ENCODE measurements around the gene HMGN3.
"Not testable (repeated sequence)": the region's sequence is repeated elsewhere in the genome, so short reads cannot be mapped to it uniquely, and the experiment has no call there.

HMGN3 gene

DNA sequence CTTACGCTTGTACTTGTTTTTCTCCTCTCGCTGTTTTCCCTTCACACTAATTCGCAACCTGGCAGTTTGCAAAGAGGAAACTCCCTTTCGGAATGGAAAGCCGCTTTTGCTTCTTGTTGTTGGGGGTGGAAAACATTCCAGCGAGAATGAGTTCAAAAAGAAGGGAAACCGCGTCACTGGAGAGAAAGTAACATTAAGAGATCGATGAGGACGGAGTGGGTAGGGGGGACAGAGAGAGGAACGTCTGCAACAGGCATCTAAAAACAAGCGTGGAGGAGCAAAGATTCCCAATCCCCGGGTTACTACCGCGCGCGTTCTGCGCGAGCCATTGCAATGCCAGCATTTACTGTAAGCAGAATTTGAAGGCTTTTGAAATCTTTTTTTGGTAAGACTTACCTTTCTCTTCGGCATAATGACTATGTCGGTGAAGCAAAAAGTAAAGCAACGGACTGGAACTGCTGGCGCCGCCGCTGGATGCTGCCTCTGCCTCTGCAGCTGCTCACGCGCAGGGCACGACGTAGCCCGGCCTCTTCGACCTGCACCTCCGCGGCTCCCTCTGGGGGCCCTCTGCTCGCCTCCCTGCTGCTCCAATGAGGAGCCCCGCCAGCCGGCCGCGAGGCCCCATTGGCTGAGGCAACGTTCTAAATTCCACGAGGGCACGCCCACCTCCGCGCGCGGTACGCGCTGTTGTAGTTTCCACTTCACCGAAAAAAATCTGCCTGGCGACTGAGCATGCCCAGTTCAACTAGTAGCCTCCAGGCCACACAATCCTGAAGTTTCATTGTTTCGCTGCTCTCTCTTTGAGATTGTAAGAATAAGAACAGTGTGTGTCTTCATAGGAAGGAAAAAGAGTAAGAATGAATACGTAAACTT, at the start of gene HMGN3:
HMGN3 (minus strand) TSS at position 533 of the 873 bp plus-strand sequence.
- peak; percentile 94 for DNase-seq

- DNase-seq: no peak
Measured at GRCh38 chr6:79280756-79281155, 46.3 kb upstream of the HMGN3 start.

GRCh38 chr6:79277109-79277508, 42.6 kb upstream of the HMGN3 start:
- DNase-seq: no peak

- no peak for DNase-seq
Measured at GRCh38 chr6:79269877-79270276, 35.4 kb upstream of the HMGN3 start.

DNA sequence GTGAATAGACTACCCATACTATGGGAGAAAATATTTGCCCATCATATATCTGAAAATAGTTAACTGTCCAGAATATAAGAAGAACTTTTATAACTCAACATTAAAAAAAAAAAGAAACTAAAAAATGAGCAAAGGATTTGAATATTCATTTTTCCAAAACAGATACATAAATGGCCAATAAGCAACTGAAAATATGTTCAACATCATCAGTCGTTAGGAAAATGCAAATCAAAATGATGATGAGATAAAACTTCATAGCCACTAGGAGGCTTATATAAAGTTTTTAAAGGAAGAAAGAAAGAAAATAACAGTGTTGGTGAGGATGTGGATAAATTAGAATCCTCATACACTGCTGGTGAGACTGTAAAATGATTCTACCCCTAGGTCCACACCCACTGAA, 32.6 kb upstream of the HMGN3 start:
- DNase-seq: no peak

DNA sequence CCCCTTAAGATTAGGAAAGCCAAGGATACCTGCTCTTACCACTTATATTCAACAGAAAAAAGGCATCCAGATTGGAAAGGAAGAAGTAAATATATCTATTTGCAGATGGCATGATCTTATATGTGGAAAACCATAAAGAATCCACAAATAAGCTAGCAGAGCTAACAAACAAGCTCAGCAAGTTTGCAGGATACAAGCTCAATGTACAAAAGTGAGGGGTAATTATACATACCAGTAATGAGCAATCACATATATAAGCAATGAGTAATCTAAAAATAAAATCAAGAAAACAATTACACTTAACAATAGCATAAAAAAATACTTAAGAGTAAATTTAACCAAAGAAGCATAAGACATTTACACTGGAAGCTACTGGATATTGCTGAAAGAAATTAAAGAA, 31.6 kb upstream of the HMGN3 start:
- DNase-seq: no peak

- DNase-seq: no peak
Measured at GRCh38 chr6:79263359-79263758, 28.9 kb upstream of the HMGN3 start.

DNA sequence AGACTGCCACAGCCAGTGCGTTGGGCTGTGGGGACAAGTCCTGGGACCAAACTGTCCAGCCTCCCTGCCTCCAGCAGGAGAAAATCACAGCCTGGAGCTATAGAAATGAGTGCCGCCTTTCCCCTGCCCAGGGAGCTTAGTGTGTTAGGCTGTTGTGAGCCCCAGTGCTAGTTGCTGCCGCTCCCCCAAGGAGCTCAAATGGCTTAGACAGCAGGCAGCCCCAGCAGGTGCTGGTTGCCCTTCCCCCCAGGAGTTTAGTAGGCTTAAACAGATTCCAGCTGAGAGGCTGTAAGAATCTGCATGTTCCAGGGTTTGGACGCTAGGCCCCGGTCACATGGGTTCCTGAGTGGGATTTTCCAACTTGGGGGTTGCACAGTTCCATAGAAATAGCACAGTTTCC, 27.2 kb upstream of the HMGN3 start:
- no peak for DNase-seq

- no peak for DNase-seq
Measured at GRCh38 chr6:79260772-79261171, 26.3 kb upstream of the HMGN3 start.

DNA sequence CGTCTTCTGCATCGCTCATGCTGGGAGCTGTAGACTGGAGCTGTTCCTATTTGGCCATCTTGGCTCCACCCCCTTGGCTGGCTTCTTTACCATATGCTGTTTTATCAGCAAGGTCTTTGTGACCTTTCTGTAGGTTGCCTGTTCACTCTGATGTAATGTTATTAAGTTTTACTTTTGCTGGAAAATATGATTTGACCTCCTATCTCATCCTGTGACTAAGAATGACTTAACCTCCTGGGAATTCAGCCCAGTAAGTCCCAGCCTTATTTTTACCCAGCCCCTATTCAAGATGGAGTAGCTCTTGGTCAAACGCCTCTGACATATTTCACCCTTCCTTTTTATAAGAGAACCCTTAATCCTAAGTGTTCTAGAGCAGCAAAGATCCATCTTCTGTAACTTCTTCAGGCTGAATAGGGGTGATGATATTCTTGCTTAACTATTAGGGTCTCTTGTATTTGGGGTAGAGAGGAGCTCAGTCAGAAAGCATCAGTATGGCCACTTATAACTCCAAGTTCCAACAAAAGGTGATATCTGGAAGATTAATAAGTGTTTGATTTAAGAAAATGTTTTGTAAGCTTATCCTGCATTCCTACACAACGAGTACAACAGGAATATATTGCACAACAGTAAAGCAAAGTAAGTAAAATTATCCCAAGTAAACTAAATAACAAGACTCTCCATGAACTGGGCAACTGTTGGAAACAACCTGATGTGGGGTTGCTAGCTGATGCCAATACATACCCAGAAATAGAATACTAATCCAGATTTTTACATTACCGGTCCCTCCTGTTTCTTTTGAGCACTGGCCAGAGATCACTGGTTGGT, 23.1 kb upstream of the HMGN3 start:
- no peak for DNase-seq

- DNase-seq: not testable (repeated sequence)
Measured at GRCh38 chr6:79256770-79257169, 22.3 kb upstream of the HMGN3 start.

- DNase-seq: not testable (repeated sequence)
Measured at GRCh38 chr6:79255086-79255485, 20.6 kb upstream of the HMGN3 start.

GRCh38 chr6:79250559-79250958, 16.1 kb upstream of the HMGN3 start:
- no peak for DNase-seq

DNA sequence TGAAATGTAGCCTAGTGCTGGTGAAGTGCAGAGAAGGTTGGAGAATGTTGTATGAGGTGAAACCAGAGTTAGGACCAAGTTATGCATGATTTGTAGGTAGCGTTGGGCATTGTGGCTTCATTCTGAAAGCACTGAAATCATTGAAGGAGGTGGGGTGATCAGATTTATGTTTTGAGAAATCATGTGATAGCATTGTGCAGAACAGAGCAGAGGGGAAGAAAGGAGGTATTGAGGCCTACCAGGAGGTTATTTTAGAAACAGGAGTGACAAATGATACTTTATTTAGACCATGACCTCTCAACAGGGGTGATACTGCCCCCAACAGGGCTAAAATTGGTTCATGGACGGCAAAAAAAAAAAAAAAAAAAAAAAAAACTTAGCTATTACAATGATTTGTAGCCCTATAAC, 15.6 kb upstream of the HMGN3 start:
- no peak for DNase-seq

- no peak for DNase-seq
Measured at GRCh38 chr6:79249136-79249535, 14.7 kb upstream of the HMGN3 start.

DNA sequence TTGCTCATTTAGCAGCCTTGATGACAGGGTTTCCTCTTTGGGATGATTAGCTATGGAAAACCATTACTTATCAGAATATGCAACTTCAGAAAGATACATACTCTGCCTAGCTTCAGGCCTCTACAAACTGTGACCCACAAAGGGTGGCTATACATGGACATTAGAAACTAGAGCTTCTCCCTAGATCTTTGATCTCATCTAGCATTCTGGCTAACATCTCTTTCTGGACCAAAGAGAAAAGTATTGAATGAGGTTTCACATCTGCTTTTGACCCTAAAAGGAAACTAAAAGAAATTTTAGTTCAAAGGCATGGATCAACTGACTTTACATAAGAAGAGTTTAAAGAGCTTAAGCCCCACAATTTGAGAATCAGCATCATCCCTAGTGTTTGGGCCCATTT, 12.4 kb upstream of the HMGN3 start:
- no peak for DNase-seq

DNA sequence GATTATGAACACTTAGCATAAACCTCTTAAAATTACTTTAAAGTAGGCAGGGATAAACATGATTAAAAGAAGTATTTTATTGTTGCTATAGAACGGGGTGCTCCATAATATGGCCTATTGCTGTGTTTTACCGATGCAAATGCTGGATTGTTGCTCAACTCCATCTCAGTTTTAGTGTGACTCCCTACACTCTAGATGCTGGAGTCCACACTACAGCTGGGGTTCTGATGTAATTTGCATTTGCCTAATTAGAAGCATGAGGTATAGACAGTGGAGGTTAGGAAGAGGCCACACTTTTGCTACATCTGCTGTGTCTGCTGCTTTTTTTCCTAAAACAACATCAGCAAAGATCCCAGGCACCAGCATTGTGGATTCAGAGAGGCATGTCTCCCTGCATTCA, 6.7 kb upstream of the HMGN3 start:
- peak; percentile 51 for DNase-seq

GRCh38 chr6:79240509-79240908, 6.0 kb upstream of the HMGN3 start:
- no peak for DNase-seq

- no peak for DNase-seq
Measured at GRCh38 chr6:79239536-79240168, 5.2 kb upstream of the HMGN3 start.

GRCh38 chr6:79238919-79239318, 4.4 kb upstream of the HMGN3 start:
- DNase-seq: no peak

- DNase-seq: peak; percentile 12
Measured at GRCh38 chr6:79236711-79237110, 2.2 kb upstream of the HMGN3 start.

DNA sequence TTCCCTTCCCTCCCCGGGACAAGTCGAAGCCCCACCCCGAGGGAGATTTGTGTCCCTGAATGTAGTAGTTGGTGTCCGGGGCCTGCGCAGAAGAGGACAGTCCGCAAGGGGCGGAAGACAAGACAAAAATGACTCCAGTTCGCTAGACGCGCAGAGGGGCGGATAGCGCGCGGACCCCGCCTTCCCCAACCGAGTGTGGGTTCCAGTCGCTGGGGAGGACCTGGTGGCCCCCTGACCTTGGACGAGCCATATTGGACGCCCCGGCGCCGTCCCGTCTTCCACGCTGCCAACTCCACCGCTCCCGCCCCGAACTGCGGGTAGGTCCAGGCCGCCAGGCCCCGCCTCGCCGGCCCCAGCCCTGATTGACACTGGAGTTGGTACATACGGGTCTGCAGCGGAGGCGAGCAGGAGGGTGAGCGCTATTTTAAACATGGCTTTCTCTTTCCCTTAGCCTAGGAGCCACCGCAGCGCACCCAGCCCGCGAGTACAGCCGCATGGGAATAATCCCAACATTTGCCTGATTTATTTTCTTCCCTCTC, 802 bp downstream of the HMGN3 start:
- peak; percentile 88 for DNase-seq

Measured in NCI-H526 treated with DMSO at 0.1 percent for 48 hours (cell line).